ENCODE results near the gene PPP1R37.

The PPP1R37 gene

GRCh38 chr19:45123440-45123850 is 30.5 kb downstream of the PPP1R37 start:
- TF ChIP-seq CTCF (IDR thresholded peaks at IDR 0.05; ENCODE audit: borderline replicate concordance, insufficient read depth, low read depth, low read length), result no peak
- no peak overlapping the region for H3K4me3 ChIP-seq (ENCODE audit: low read depth, low read length)

- no peak overlapping the region for H3K4me3 ChIP-seq (ENCODE audit: low read depth, low read length)
Measured at GRCh38 chr19:45124021-45124420, 31.0 kb downstream of the PPP1R37 start.

GRCh38 chr19:45125360-45125759 is 32.4 kb downstream of the PPP1R37 start:
- no peak for TF ChIP-seq CTCF (IDR thresholded peaks at IDR 0.05; ENCODE audit: borderline replicate concordance, insufficient read depth, low read depth, low read length)
- H3K4me3 ChIP-seq (ENCODE audit: low read depth, low read length), result no peak overlapping the region

More at GRCh38 chr19:45124021-45124420, 31.0 kb downstream of the PPP1R37 start:
- TF ChIP-seq CTCF (IDR thresholded peaks at IDR 0.05; ENCODE audit: borderline replicate concordance, insufficient read depth, low read depth, low read length), result no peak

DNA sequence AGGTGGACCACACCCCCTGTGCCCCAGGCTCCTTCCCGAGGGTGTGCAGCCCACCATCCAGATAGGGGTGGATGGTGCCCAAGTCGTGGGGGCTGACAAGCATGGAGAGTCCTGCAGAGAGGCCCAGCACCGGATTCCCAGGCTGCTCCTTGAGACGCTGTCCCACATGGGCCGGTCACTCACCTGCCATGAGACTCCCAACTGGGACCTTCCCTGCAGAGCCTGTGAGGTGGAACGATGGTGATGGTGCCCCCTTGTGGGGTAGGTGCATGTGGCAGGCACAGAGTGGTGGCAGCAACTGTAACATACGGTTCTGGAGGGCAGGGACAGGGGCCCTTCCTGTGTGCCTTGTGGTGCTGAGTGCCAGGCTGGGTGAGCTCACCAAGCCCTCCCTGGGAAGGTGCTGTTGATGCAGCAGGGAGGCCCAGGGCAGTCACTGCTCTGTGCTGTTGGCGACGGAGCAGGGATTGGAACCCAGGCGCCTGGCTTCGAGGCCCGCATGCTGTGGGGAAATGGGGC is 33.1 kb downstream of the PPP1R37 start:
- TF ChIP-seq CTCF (IDR thresholded peaks at IDR 0.05; ENCODE audit: borderline replicate concordance, insufficient read depth, low read depth, low read length), result peak; percentile 88
- H3K4me3 ChIP-seq (ENCODE audit: low read depth, low read length), result no peak overlapping the region

- no peak overlapping the region for H3K4me3 ChIP-seq (ENCODE audit: low read depth, low read length)
- no peak for TF ChIP-seq CTCF (IDR thresholded peaks at IDR 0.05; ENCODE audit: borderline replicate concordance, insufficient read depth, low read depth, low read length)
Measured at GRCh38 chr19:45126654-45127053, 33.7 kb downstream of the PPP1R37 start.

GRCh38 chr19:45128146-45128545 is 35.2 kb downstream of the PPP1R37 start:
- no peak for TF ChIP-seq CTCF (IDR thresholded peaks at IDR 0.05; ENCODE audit: borderline replicate concordance, insufficient read depth, low read depth, low read length)

DNA sequence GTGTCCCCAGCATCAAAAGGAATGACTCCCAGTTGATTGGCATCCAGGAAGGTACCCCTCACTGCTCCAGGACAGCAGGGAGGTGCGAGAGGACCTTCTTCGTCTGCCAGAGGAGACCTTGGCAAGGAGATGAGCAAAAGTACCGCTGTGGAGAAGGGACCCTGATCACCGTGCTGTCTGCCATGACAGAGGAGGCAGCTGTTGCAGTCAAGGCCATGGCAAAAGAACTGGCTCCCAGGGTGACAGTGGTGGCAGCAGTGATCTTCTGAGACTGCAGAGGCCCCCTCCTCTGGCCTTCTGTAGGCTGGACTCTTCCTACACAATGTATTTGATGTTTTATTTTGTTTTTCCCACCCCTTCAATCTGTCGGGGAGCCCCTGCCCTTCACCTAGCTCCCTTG is 35.8 kb downstream of the PPP1R37 start:
- TF ChIP-seq CTCF (IDR thresholded peaks at IDR 0.05; ENCODE audit: borderline replicate concordance, insufficient read depth, low read depth, low read length), result no peak
- no peak overlapping the region for H3K4me3 ChIP-seq (ENCODE audit: low read depth, low read length)

More at GRCh38 chr19:45128146-45128545, 35.2 kb downstream of the PPP1R37 start:
- no peak overlapping the region for H3K4me3 ChIP-seq (ENCODE audit: low read depth, low read length)
